Liver (tissue), 9 donors: ENCODE measurements around the gene ATP5PD. TPM values are rescaled to one million over a fixed set of nuclear protein-coding genes. Genes with fewer than 3 reads are reported as not detected.

Experiments used
- DNase-seq: peaks from one replicate; pipeline ENCODE4 v3.0.0-alpha.2; 2017; ENCODE audit warnings: low spot score
- H3K27ac ChIP-seq, 2 donors: one replicate each; pipeline ENCODE4 v1.7.0; 2013; ENCODE audit warnings: inconsistent platforms in 2 of 2, low read length in 2 of 2, control low read depth in 1 of 2, low read depth in 1 of 2, mild to moderate bottlenecking in 1 of 2
- H3K27me3 ChIP-seq, 4 donors: one replicate each; pipeline versions ENCODE4 v1.6.1 to v1.7.0; 2013; ENCODE audit warnings: low read length in 3 of 4, inconsistent platforms in 1 of 4, mild to moderate bottlenecking in 1 of 4, moderate library complexity in 1 of 4; ENCODE audit not compliant: control insufficient read depth in 4 of 4, insufficient read depth in 4 of 4
- H3K36me3 ChIP-seq, 4 donors: one replicate each; pipeline versions ENCODE4 v1.6.1 to v1.7.0; 2013; ENCODE audit warnings: low read length in 3 of 4, mild to moderate bottlenecking in 3 of 4, low read depth in 1 of 4, moderate library complexity in 1 of 4; ENCODE audit not compliant: control insufficient read depth in 4 of 4, insufficient read depth in 3 of 4
- H3K4me1 ChIP-seq, 4 donors: one replicate each; pipeline versions ENCODE4 v1.6.1 to v1.7.0; 2013; ENCODE audit warnings: low read length in 3 of 4, mild to moderate bottlenecking in 3 of 4, moderate library complexity in 1 of 4; ENCODE audit not compliant: control insufficient read depth in 4 of 4, insufficient read depth in 4 of 4
- H3K4me3 ChIP-seq, 3 donors: one replicate each; pipeline versions ENCODE4 v1.6.1 to v1.7.0; 2013; ENCODE audit warnings: low read length in 3 of 3, control low read depth in 1 of 3, low read depth in 1 of 3, mild to moderate bottlenecking in 1 of 3
- H3K9ac ChIP-seq, 2 donors: one replicate each; pipeline ENCODE4 v1.7.0; 2013; ENCODE audit warnings: low read length in 2 of 2, mild to moderate bottlenecking in 2 of 2, moderate library complexity in 2 of 2, control low read depth in 1 of 2, low read depth in 1 of 2
- H3K9me3 ChIP-seq, 4 donors: one replicate each; pipeline versions ENCODE4 v1.6.1 to v1.7.0; 2013; ENCODE audit warnings: low read length in 3 of 4; ENCODE audit not compliant: control insufficient read depth in 4 of 4
- EGR1 ChIP-seq, 2 donors: IDR thresholded peaks; 2 replicates each; pipeline ENCODE4 v1.6.1; 2016 to 2018; ENCODE audit warnings: antibody characterized with exemption in 2 of 2, low read depth in 2 of 2
- FOXA2 ChIP-seq: IDR thresholded peaks from 2 replicates; pipeline ENCODE4 v1.6.1; 2016; ENCODE audit warnings: antibody characterized with exemption
- GABPA ChIP-seq, 2 donors: IDR thresholded peaks in 1 of 2; conservative IDR thresholded peaks in 1 of 2; 2 replicates each; pipeline ENCODE4 v1.6.1; 2016; ENCODE audit warnings: antibody characterized with exemption in 2 of 2, mild to moderate bottlenecking in 1 of 2, moderate library complexity in 1 of 2
- HNF4A ChIP-seq, 2 donors: conservative IDR thresholded peaks; 2 replicates each; pipeline ENCODE4 v1.6.1; 2016; ENCODE audit warnings: antibody characterized with exemption in 2 of 2, mild to moderate bottlenecking in 2 of 2
- HNF4G ChIP-seq: IDR thresholded peaks from 2 replicates; pipeline ENCODE4 v1.6.1; 2016; ENCODE audit warnings: antibody characterized with exemption
- JUND ChIP-seq, 2 donors: IDR thresholded peaks; 2 replicates each; pipeline ENCODE4 v1.6.1; 2016; ENCODE audit warnings: antibody characterized with exemption in 2 of 2
- NR2F2 ChIP-seq: IDR thresholded peaks from 2 replicates; pipeline ENCODE4 v1.6.1; 2016; ENCODE audit warnings: antibody characterized with exemption
- RAD21 ChIP-seq, 2 donors: IDR thresholded peaks; 2 replicates each; pipeline ENCODE4 v1.6.1; 2016; ENCODE audit warnings: antibody characterized with exemption in 2 of 2, mild to moderate bottlenecking in 2 of 2
- RXRA ChIP-seq, 2 donors: IDR thresholded peaks; 2 replicates each; pipeline ENCODE4 v1.6.1; 2017 to 2018; ENCODE audit warnings: antibody characterized with exemption in 2 of 2, mild to moderate bottlenecking in 1 of 2
- SP1 ChIP-seq: IDR thresholded peaks from 2 replicates; pipeline ENCODE4 v1.6.1; 2018; ENCODE audit warnings: antibody characterized with exemption, mild to moderate bottlenecking
- TAF1 ChIP-seq: conservative IDR thresholded peaks from 2 replicates; pipeline ENCODE4 v1.6.1; 2016; ENCODE audit warnings: antibody characterized with exemption, mild to moderate bottlenecking
- YY1 ChIP-seq: IDR thresholded peaks from 2 replicates; pipeline ENCODE4 v1.6.1; 2016; ENCODE audit warnings: antibody characterized with exemption, mild to moderate bottlenecking
- WGBS: extraction: QIAGEN DNeasy Blood & Tissue Kit; methylation state at CpG from one replicate; pipeline ENCODE4 v1.1.7; 2013; 5-methylcytosine and 5-hydroxymethylcytosine counted together
- polyA plus RNA-seq, 2 donors: library from polyadenylated mRNA; stranded (reverse) in 1 of 2; unstranded in 1 of 2; fragments of 200-250 nt in 1 of 2; fragments of >200 nt in 1 of 2; fragmentation: Nextera tagmentation in 1 of 2; extraction: Ambion mirVana in 1 of 2; gene quantifications; one replicate each; pipeline versions ENCODE4 v1.2.1 to v1.2.3, GENCODE V29; 2013 to 2015
- total RNA-seq, 2 donors: library from RNA; depleted of rRNA; stranded (reverse); fragments of >200 nt; gene quantifications; one replicate each; pipeline ENCODE4 v1.2.3, GENCODE V29; 2014
- TF ChIP-seq, protein P1 (sequence below): IDR thresholded peaks from 2 replicates; pipeline ENCODE4 v1.6.1; 2016; ENCODE audit warnings: antibody characterized with exemption
- TF ChIP-seq, protein P2 (sequence below): IDR thresholded peaks from 2 replicates; pipeline ENCODE4 v1.6.1; 2016; ENCODE audit warnings: antibody characterized with exemption
- TF ChIP-seq, protein P3 (sequence below): IDR thresholded peaks from 2 replicates; pipeline ENCODE4 v1.6.1; 2016; ENCODE audit warnings: antibody characterized with exemption, mild to moderate bottlenecking
- TF ChIP-seq, protein P4 (sequence below): fragments of 150-350 bp; IDR thresholded peaks from 2 replicates; pipeline ENCODE4 v1.5.1; 2017; ENCODE audit warnings: improper control_type of control experiment, low read depth, low read length; ENCODE audit not compliant: missing input control
- donor health status: healthy.
- donor health status: healthy.
- donor health status: healthy.
- donor health status: healthy.
- donor health status: healthy.

The ATP5PD gene
- total and polyA plus RNA-seq, 4 donors = 102 to 378 (median 184) TPM

DNA sequence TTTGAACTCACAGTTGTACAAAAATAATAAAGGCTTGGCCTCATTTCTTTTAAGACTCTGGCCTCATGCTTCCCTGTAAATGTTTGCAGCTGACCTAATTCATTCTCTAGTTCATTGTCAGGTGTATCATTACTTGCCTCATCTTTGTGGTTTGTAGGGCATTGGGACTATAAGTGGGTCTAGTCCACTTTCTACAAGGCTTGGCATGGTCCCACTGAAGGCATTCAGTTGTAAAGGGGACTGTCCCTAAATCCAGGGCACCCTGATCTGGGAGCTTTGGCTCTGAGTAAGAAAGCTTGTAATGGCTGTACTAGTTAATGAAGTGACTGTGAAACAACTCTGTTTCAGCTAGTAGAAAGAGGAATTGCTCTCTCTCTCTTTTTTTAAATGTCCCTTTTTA lies 2.9 kb upstream of the ATP5PD start:
- peaks cover 3 to 14% (median 7%) of the 10 kb centered on the region in 4 donors for H3K36me3 ChIP-seq
- H3K9me3 ChIP-seq = no peaks in the 10 kb centered on the region
- no peak overlapping the region for H3K27ac ChIP-seq
- TF ChIP-seq TAF1 = no peak
- TF ChIP-seq FOXA2 = no peak
- no peak for TF ChIP-seq RAD21 (IDR thresholded peaks at IDR 0.05)
- TF ChIP-seq, protein P1, sequence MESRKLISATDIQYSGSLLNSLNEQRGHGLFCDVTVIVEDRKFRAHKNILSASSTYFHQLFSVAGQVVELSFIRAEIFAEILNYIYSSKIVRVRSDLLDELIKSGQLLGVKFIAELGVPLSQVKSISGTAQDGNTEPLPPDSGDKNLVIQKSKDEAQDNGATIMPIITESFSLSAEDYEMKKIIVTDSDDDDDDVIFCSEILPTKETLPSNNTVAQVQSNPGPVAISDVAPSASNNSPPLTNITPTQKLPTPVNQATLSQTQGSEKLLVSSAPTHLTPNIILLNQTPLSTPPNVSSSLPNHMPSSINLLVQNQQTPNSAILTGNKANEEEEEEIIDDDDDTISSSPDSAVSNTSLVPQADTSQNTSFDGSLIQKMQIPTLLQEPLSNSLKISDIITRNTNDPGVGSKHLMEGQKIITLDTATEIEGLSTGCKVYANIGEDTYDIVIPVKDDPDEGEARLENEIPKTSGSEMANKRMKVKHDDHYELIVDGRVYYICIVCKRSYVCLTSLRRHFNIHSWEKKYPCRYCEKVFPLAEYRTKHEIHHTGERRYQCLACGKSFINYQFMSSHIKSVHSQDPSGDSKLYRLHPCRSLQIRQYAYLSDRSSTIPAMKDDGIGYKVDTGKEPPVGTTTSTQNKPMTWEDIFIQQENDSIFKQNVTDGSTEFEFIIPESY = no peak
- TF ChIP-seq HNF4A (conservative IDR thresholded peaks at IDR 0.05) = no peak
- no peak for TF ChIP-seq EGR1 (IDR thresholded peaks at IDR 0.05; ENCODE audit: low read depth in 2 of 2)
- TF ChIP-seq, protein P2, sequence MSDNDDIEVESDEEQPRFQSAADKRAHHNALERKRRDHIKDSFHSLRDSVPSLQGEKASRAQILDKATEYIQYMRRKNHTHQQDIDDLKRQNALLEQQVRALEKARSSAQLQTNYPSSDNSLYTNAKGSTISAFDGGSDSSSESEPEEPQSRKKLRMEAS = no peak
- no peak for TF ChIP-seq SP1
- TF ChIP-seq RXRA (IDR thresholded peaks at IDR 0.05) = no peak
- no peak for TF ChIP-seq YY1
- TF ChIP-seq HNF4G = no peak
- no peak for TF ChIP-seq NR2F2
- TF ChIP-seq, protein P3, sequence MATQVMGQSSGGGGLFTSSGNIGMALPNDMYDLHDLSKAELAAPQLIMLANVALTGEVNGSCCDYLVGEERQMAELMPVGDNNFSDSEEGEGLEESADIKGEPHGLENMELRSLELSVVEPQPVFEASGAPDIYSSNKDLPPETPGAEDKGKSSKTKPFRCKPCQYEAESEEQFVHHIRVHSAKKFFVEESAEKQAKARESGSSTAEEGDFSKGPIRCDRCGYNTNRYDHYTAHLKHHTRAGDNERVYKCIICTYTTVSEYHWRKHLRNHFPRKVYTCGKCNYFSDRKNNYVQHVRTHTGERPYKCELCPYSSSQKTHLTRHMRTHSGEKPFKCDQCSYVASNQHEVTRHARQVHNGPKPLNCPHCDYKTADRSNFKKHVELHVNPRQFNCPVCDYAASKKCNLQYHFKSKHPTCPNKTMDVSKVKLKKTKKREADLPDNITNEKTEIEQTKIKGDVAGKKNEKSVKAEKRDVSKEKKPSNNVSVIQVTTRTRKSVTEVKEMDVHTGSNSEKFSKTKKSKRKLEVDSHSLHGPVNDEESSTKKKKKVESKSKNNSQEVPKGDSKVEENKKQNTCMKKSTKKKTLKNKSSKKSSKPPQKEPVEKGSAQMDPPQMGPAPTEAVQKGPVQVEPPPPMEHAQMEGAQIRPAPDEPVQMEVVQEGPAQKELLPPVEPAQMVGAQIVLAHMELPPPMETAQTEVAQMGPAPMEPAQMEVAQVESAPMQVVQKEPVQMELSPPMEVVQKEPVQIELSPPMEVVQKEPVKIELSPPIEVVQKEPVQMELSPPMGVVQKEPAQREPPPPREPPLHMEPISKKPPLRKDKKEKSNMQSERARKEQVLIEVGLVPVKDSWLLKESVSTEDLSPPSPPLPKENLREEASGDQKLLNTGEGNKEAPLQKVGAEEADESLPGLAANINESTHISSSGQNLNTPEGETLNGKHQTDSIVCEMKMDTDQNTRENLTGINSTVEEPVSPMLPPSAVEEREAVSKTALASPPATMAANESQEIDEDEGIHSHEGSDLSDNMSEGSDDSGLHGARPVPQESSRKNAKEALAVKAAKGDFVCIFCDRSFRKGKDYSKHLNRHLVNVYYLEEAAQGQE = no peak
- TF ChIP-seq JUND (IDR thresholded peaks at IDR 0.05) = no peak
- TF ChIP-seq, protein P4, sequence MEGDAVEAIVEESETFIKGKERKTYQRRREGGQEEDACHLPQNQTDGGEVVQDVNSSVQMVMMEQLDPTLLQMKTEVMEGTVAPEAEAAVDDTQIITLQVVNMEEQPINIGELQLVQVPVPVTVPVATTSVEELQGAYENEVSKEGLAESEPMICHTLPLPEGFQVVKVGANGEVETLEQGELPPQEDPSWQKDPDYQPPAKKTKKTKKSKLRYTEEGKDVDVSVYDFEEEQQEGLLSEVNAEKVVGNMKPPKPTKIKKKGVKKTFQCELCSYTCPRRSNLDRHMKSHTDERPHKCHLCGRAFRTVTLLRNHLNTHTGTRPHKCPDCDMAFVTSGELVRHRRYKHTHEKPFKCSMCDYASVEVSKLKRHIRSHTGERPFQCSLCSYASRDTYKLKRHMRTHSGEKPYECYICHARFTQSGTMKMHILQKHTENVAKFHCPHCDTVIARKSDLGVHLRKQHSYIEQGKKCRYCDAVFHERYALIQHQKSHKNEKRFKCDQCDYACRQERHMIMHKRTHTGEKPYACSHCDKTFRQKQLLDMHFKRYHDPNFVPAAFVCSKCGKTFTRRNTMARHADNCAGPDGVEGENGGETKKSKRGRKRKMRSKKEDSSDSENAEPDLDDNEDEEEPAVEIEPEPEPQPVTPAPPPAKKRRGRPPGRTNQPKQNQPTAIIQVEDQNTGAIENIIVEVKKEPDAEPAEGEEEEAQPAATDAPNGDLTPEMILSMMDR = no peak
- H3K4me3 ChIP-seq = no peak overlapping the region
- no peaks in the 10 kb centered on the region for H3K27me3 ChIP-seq
- H3K4me1 ChIP-seq = peaks cover 5 to 18% (median 16%) of the 10 kb centered on the region in 4 donors
- DNase-seq = no peak
- no peak overlapping the region for H3K9ac ChIP-seq

DNA sequence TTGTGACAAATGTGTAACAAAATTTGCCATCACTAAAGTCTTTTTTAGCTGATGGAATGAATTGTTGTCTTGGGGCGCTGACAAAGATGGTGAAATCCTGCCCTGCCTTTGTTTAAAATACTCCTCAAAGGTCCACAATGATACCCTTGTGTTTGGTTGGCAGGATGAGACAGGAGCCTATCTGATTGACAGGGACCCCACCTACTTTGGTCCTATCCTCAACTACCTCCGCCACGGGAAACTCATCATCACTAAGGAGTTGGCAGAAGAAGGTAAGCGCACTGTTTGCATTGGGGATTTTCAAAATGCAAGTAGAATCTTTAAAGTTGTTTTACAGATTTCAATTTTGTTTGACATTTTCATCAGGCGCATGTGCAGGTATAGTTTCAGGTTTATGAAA lies 2.3 kb upstream of the ATP5PD start:
- Histone ChIP-seq H3K4me1 (peaks cover 5 to 18% (median 16%) of the 10 kb centered on the region in 4 donors), H3K36me3 (peaks cover 3 to 11% (median 7%) of the 10 kb centered on the region in 4 donors), H3K9ac (no peak overlapping the region), H3K27ac (no peak overlapping the region), H3K4me3 (no peak overlapping the region), H3K9me3 (no peaks in the 10 kb centered on the region), H3K27me3 (no peaks in the 10 kb centered on the region)
- DNase-seq = no peak
- WGBS = 92% methylated on average over 5 of the region's 5 CpGs
- TF ChIP-seq, protein P1 = no peak
- no peak for TF ChIP-seq RXRA (IDR thresholded peaks at IDR 0.05)
- TF ChIP-seq YY1 = no peak
- TF ChIP-seq JUND (IDR thresholded peaks at IDR 0.05) = no peak
- no peak for TF ChIP-seq GABPA (IDR thresholded peaks at IDR 0.05 in 1 of 2, conservative IDR thresholded peaks at IDR 0.05 in 1 of 2)
